HL-60/S4 (cell line): ENCODE data around the gene SPATA45.
"Not testable (repeated sequence)": the region's sequence is repeated elsewhere in the genome, so short reads cannot be mapped to it uniquely, and the experiment has no call there.

ENCODE experiments used
- in situ Hi-C: fragments of 300-500 bp; cut with MboI; formaldehyde crosslinking; loops from 2 replicates; pipeline ENCODE4 v1.14.3; 2022; ENCODE audit warnings: low sequenced_read_pairs

SPATA45 gene

GRCh38 chr1:212833211-212834207 lies 13.9 kb downstream of the SPATA45 start:
- in situ Hi-C loops: not testable (repeated sequence)

- in situ Hi-C loops: no loop called here
These were observed 19.1 kb downstream of the SPATA45 start for GRCh38 chr1:212828395-212828794.

GRCh38 chr1:212827831-212828278 lies 19.6 kb downstream of the SPATA45 start:
- in situ Hi-C loops: no loop called here

GRCh38 chr1:212827171-212827776 lies 20.2 kb downstream of the SPATA45 start:
- in situ Hi-C loops: no loop called here

- in situ Hi-C loops: no loop called here
These were observed 21.5 kb downstream of the SPATA45 start for GRCh38 chr1:212825798-212826452.

GRCh38 chr1:212824201-212824600 lies 23.2 kb downstream of the SPATA45 start:
- in situ Hi-C loops: loop anchor here (25.0 kb wide), 1 partner anchor 163 kb away; no protein-coding TSS in a partner anchor

- in situ Hi-C loops: loop anchor here (25.0 kb wide), 1 partner anchor 164 kb away; no protein-coding TSS in a partner anchor
These were observed 24.5 kb downstream of the SPATA45 start for GRCh38 chr1:212822956-212823355.

- in situ Hi-C loops: loop anchor here (25.0 kb wide), 1 partner anchor 166 kb away; no protein-coding TSS in a partner anchor
These were observed 26.5 kb downstream of the SPATA45 start for GRCh38 chr1:212820969-212821368.

- in situ Hi-C loops: loop anchor here (25.0 kb wide), 1 partner anchor 168 kb away; no protein-coding TSS in a partner anchor
These were observed 27.7 kb downstream of the SPATA45 start for GRCh38 chr1:212819726-212820125.

GRCh38 chr1:212816567-212817278 lies 30.7 kb downstream of the SPATA45 start:
- in situ Hi-C loops: loop anchor here (25.0 kb wide), 1 partner anchor 171 kb away; no protein-coding TSS in a partner anchor

- in situ Hi-C loops: loop anchor here (25.0 kb wide), 1 partner anchor 173 kb away; no protein-coding TSS in a partner anchor
These were observed 32.7 kb downstream of the SPATA45 start for GRCh38 chr1:212814537-212815334.

- in situ Hi-C loops: loop anchor here (25.0 kb wide), 1 partner anchor 182 kb away; no protein-coding TSS in a partner anchor
These were observed 41.7 kb downstream of the SPATA45 start for GRCh38 chr1:212805767-212806166.

- in situ Hi-C loops: no loop called here
These were observed 49.8 kb downstream of the SPATA45 start for GRCh38 chr1:212797681-212798080.

GRCh38 chr1:212794561-212795014 lies 52.9 kb downstream of the SPATA45 start:
- in situ Hi-C loops: no loop called here

- in situ Hi-C loops: no loop called here
These were observed 55.0 kb downstream of the SPATA45 start for GRCh38 chr1:212792396-212792908.

- in situ Hi-C loops: no loop called here
These were observed 55.6 kb downstream of the SPATA45 start, which contains the start of the genes NSL1 and TATDN3 for GRCh38 chr1:212791676-212792395. Gene NSL1 (minus strand): TSS chr1:212791777. CDS start chr1:212791763, 14 bp downstream. Gene TATDN3 (plus strand): TSS chr1:212791894. CDS start chr1:212791922, 28 bp downstream.

GRCh38 chr1:212791261-212791675 lies 56.2 kb downstream of the SPATA45 start:
- in situ Hi-C loops: no loop called here

GRCh38 chr1:212785871-212786270 lies 61.6 kb downstream of the SPATA45 start:
- in situ Hi-C loops: no loop called here
